ENCODE measurements around the gene MCCC1.

DNA sequence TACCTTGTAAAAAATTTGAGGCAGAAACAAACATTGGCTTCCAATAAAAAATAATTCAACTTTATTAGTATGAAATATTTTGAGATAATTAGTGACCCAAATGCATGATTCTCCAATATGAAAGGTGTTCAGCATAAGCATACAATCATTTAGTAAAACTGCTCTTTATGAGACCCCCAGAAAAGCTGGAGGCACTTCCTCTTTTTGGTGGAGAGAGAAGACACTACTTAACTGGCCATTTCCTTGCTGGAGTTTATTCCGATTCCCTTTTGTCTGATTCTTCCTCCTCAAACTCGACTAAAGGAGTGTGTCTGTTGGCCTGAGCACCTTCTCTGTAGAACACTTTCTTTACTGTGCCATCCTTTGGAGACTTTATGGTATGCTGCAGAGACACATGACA lies 84.1 kb downstream of the MCCC1 start:
- TF ChIP-seq, protein P1, sequence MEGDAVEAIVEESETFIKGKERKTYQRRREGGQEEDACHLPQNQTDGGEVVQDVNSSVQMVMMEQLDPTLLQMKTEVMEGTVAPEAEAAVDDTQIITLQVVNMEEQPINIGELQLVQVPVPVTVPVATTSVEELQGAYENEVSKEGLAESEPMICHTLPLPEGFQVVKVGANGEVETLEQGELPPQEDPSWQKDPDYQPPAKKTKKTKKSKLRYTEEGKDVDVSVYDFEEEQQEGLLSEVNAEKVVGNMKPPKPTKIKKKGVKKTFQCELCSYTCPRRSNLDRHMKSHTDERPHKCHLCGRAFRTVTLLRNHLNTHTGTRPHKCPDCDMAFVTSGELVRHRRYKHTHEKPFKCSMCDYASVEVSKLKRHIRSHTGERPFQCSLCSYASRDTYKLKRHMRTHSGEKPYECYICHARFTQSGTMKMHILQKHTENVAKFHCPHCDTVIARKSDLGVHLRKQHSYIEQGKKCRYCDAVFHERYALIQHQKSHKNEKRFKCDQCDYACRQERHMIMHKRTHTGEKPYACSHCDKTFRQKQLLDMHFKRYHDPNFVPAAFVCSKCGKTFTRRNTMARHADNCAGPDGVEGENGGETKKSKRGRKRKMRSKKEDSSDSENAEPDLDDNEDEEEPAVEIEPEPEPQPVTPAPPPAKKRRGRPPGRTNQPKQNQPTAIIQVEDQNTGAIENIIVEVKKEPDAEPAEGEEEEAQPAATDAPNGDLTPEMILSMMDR (conservative IDR thresholded peaks at IDR 0.05; ENCODE audit: low read depth, low read length) = no peak
- TF ChIP-seq MAFK (IDR thresholded peaks at IDR 0.05; ENCODE audit: low read depth, low read length) = no peak
- no peak for TF ChIP-seq MAZ (IDR thresholded peaks at IDR 0.05; ENCODE audit: borderline replicate concordance, low read depth, low read length)
- no peak for TF ChIP-seq RFX5 (IDR thresholded peaks at IDR 0.05; ENCODE audit: low read depth, low read length)
- no peak for TF ChIP-seq BHLHE40 (IDR thresholded peaks at IDR 0.05; ENCODE audit: low read depth, low read length)
- TF ChIP-seq MXI1 (IDR thresholded peaks at IDR 0.05; ENCODE audit: borderline replicate concordance, low read depth, low read length) = no peak
- TF ChIP-seq POLR2A (IDR thresholded peaks at IDR 0.05; ENCODE audit: low read depth, low read length) = no peak
- no peak for TF ChIP-seq NFE2L2 (IDR thresholded peaks at IDR 0.05; ENCODE audit: low read depth, low read length)
- TF ChIP-seq SMC3 (IDR thresholded peaks at IDR 0.05; ENCODE audit: low read depth, low read length) = no peak
